CD1c-positive myeloid dendritic cell (primary cell): ENCODE data around the gene LRCH3.
"Not testable (repeated sequence)": the region's sequence is repeated elsewhere in the genome, so short reads cannot be mapped to it uniquely, and the experiment has no call there.

Experiments
- DNase-seq: peaks from one replicate; pipeline ENCODE4 v3.0.0-alpha.2; 2016; ENCODE audit errors: extremely low spot score

Gene LRCH3

GRCh38 chr3:197921429-197922275 is 130.6 kb downstream of the LRCH3 start:
- DNase-seq, result not testable (repeated sequence)

- DNase-seq, result no peak
Observed at GRCh38 chr3:197926418-197926817, 135.4 kb downstream of the LRCH3 start.

- not testable (repeated sequence) for DNase-seq
Observed at GRCh38 chr3:197927578-197927977, 136.5 kb downstream of the LRCH3 start.

GRCh38 chr3:197936819-197937384 is 145.8 kb downstream of the LRCH3 start:
- no peak for DNase-seq
